ENCODE measurements around the gene QPCT.

DNA sequence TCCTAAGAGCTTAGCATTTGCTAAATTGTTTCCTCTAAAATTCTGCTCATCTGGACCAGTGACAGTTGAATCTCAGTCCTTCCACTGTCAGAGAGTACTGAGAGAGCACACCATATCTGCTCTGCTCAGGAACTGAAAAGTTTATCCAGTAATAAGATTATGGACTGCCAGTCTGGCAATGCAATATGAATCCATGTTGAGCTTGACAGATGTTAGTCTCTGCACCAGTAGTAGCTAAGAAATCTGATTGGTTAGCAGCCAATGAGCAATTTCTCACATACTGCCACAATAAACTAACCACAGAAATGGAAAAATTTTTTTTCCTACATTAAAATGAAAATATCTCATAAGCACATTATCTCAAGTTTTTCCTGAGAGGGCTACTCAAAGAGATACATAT lies 22.1 kb upstream of the QPCT start:
- TF ChIP-seq, protein P1, sequence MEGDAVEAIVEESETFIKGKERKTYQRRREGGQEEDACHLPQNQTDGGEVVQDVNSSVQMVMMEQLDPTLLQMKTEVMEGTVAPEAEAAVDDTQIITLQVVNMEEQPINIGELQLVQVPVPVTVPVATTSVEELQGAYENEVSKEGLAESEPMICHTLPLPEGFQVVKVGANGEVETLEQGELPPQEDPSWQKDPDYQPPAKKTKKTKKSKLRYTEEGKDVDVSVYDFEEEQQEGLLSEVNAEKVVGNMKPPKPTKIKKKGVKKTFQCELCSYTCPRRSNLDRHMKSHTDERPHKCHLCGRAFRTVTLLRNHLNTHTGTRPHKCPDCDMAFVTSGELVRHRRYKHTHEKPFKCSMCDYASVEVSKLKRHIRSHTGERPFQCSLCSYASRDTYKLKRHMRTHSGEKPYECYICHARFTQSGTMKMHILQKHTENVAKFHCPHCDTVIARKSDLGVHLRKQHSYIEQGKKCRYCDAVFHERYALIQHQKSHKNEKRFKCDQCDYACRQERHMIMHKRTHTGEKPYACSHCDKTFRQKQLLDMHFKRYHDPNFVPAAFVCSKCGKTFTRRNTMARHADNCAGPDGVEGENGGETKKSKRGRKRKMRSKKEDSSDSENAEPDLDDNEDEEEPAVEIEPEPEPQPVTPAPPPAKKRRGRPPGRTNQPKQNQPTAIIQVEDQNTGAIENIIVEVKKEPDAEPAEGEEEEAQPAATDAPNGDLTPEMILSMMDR (conservative IDR thresholded peaks at IDR 0.05; ENCODE audit: low read depth, low read length) = no peak
- TF ChIP-seq EZH2 (IDR thresholded peaks at IDR 0.05; ENCODE audit: borderline replicate concordance, low read depth, low read length, poor library complexity, severe bottlenecking) = no peak

All from A673 (cell line).